ENCODE data around the gene SLC25A4.

The SLC25A4 gene

DNA sequence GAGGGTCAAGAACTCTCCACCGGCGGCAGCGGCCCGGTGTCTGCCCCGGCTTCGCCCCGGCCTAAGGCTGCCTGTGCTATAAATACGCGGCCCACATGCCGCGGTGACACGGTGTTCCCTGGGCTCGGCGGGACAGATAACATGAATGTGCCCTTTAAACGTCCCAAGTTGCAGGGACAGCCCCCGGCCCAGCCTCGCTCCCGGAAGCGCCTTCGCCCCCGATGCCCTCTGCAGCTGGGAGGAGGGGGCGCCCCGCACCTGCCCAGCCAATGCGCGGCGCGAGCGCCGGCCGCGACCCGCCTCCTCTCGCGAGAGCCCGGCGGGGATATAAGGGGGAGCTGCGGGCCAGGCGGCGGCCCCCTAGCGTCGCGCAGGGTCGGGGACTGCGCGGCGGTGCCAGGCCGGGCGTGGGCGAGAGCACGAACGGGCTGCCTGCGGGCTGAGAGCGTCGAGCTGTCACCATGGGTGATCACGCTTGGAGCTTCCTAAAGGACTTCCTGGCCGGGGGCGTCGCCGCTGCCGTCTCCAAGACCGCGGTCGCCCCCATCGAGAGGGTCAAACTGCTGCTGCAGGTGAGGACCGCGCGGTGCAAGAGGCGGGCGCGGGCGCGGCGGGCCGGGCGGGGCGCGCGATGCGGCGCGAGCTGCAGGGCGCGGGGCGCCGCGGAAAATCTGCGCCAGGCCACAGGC is at the start of gene SLC25A4:
Gene SLC25A4 (plus strand): TSS at position 355 of the 689 bp plus-strand sequence. CDS start 107 bp downstream, at position 462.
- TF ChIP-seq, protein P1, sequence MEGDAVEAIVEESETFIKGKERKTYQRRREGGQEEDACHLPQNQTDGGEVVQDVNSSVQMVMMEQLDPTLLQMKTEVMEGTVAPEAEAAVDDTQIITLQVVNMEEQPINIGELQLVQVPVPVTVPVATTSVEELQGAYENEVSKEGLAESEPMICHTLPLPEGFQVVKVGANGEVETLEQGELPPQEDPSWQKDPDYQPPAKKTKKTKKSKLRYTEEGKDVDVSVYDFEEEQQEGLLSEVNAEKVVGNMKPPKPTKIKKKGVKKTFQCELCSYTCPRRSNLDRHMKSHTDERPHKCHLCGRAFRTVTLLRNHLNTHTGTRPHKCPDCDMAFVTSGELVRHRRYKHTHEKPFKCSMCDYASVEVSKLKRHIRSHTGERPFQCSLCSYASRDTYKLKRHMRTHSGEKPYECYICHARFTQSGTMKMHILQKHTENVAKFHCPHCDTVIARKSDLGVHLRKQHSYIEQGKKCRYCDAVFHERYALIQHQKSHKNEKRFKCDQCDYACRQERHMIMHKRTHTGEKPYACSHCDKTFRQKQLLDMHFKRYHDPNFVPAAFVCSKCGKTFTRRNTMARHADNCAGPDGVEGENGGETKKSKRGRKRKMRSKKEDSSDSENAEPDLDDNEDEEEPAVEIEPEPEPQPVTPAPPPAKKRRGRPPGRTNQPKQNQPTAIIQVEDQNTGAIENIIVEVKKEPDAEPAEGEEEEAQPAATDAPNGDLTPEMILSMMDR (conservative IDR thresholded peaks at IDR 0.05; ENCODE audit: low read depth, low read length), result no peak
- peak; percentile 65 for DNase-seq (ENCODE audit: low read depth)
- H3K4me3 ChIP-seq (ENCODE audit: low read depth, low read length), result peak within 1 kb of the TSS; percentile 80

DNA sequence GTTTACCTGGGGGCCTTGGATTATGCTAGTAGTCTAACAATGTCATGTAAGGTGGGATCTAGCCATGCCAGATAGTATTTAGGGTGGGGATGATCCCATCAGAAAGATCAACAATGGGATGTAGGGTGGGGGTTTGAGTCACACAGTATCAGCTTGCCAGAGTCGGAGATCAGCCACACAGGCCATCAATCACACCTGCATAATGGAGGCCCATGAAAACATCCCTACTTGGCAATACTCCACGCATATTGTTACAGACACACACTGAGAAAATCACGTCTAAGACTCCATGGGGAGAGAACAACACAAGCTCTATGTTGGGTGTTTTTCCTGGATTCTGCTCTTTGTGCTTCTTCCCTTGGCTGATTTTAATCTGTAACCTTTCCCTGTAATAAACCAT is 49.5 kb upstream of the SLC25A4 start:
- TF ChIP-seq, protein P1 (conservative IDR thresholded peaks at IDR 0.05; ENCODE audit: low read depth, low read length), result no peak
- no peak overlapping the region for H3K4me3 ChIP-seq (ENCODE audit: low read depth, low read length)
- no peak for DNase-seq (ENCODE audit: low read depth)

DNA sequence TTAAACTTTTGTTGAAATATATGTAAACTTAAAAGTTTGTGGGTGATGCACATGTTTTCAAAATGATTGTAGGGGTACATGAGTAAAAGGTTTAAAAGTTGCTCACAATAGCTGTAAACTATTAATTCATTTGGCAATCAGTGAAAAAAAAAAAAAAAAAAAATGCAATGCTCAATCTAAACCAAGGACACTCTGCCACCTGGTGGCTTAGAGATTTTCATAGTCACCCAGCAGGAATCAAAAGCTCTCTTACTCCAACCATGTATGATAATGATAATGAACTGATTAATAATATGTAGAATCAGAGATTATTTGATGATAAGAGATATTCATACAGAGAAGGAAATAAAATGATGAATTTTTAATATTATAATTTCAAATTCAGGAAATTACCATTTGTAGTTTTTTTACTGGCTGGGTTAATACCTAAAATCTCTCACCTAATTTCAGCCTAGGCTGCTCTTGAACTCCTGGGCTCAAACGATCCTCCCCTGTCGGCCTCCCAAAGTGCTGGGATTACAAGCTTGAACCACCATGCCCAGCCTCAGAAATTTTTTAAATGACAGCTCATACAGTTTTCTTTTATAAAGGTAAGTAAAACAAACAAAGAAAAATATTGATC is 46.9 kb upstream of the SLC25A4 start:
- TF ChIP-seq, protein P1 (conservative IDR thresholded peaks at IDR 0.05; ENCODE audit: low read depth, low read length), result peak; percentile 67
- DNase-seq (ENCODE audit: low read depth), result peak; percentile 67

DNA sequence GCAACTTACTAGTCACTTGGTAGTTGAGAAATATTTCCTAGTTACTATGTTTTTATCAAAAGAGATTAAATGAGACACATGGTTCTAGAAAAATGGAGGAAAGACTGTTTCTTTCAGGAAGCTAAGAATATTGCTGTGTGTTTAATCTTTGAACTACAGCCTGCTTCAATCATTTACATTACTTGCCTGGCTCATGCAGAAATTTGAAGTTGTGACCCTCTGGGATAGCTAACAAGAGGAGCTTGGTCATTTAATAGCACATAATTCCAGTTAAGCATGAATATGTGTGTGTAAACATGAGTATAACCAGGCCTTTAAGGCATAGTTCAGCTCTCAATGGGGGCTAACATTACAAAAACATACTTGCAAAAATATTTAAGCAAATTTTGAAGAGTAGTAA is 44.6 kb upstream of the SLC25A4 start:
- TF ChIP-seq, protein P1 (conservative IDR thresholded peaks at IDR 0.05; ENCODE audit: low read depth, low read length), result no peak
- no peak for DNase-seq (ENCODE audit: low read depth)
- H3K4me3 ChIP-seq (ENCODE audit: low read depth, low read length), result no peak overlapping the region

More for the DNA sequence above, 46.9 kb upstream of the SLC25A4 start:
- no peak overlapping the region for H3K4me3 ChIP-seq (ENCODE audit: low read depth, low read length)

DNA sequence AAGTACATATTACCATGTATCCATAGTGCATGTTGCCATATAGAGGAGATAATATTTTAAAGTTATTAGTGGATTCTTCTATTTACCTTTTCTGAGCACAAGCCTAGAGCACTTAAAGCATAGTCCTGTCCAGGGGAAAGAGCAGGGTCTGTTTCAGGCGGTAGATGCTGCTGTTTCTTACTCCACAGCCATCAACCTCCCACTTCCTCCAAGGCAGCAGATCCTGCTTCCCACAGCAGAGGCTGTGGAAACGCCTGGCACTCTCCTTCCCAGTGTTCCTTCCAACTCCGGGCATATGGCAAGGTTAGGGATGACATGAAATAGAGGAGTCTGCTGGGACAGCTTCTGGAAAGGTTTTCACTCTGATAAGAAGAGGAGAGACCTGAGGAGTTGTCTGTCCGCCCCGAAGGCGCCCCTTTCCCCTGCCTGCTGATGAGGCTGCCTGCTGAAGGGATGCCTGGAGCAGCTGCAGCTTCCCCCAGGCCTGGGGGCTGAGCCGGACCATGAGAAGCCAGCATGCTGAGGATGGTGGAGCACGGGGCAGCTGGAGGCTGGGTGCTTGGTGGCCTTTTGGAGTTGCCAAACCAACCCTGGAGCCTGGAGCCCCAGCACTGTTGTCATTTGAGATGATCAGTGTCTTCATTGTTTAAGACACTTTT is 43.9 kb upstream of the SLC25A4 start:
- no peak overlapping the region for H3K4me3 ChIP-seq (ENCODE audit: low read depth, low read length)
- TF ChIP-seq, protein P1 (conservative IDR thresholded peaks at IDR 0.05; ENCODE audit: low read depth, low read length), result no peak
- DNase-seq (ENCODE audit: low read depth), result no peak

DNA sequence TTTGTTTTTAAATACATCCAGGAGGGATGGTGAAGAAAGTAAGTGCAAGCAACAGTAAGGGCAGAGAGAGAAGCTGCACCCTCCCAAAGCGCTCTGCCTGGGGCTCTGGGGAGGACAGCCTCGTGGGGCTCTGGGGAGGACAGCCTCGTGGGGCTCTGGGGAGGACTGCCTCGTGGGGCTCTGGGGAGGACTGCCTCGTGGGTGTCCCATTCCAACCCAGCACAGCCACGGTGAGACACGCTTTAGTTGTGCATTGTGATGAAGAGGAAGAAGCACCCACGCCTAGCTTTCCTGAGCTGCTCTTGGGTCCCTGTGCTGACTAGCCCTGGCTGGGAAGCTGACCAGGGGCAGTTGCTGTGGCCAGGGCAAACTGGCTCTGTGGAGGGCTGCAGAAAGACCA is 43.1 kb upstream of the SLC25A4 start:
- DNase-seq (ENCODE audit: low read depth), result no peak
- TF ChIP-seq, protein P1 (conservative IDR thresholded peaks at IDR 0.05; ENCODE audit: low read depth, low read length), result no peak
- no peak overlapping the region for H3K4me3 ChIP-seq (ENCODE audit: low read depth, low read length)
